Endothelial cell of umbilical vein (primary cell): ENCODE data around the gene MAP3K4. TPM values are rescaled to one million over a fixed set of nuclear protein-coding genes. Genes with fewer than 3 reads are reported as not detected.

Experiments used
- BruUV-seq: library from RNA; stranded (reverse); fragments of 400-500 nt; replicated peaks from 2 replicates; lab custom pipeline; 2021; lab: Mats Ljungman, UMichigan
- CTCF ChIA-PET: fragments of 300-600, 350-600 bp; sonication (Branson Sonifier 250); formaldehyde crosslinking; loops from one replicate; lab custom pipeline; 2021; ENCODE audit warnings: antibody characterized with exemption, inconsistent platforms; lab: Charles Lee
- POLR2A ChIA-PET: fragments of 300-600, 350-600 bp; sonication (Branson Sonifier 250); formaldehyde crosslinking; loops from one replicate; lab custom pipeline; 2021; ENCODE audit warnings: antibody characterized with exemption, inconsistent platforms; lab: Charles Lee
- DNase-seq: peaks from one replicate; pipeline ENCODE4 v3.0.0-alpha.2; 2011; ENCODE audit warnings: low read depth, low spot score
- FAIRE-seq: peaks from 2 replicates; lab custom pipeline; 2011; peaks lifted over from hg19 to GRCh38; lab: Jason Lieb, UNC
- H2AFZ ChIP-seq: 2 replicates; pipeline ENCODE4 v1.6.0; 2012; ENCODE audit warnings: low read depth, low read length, control low read depth, inconsistent platforms
- H3K27ac ChIP-seq: 2 replicates; pipeline ENCODE4 v1.5.1; 2011; ENCODE audit warnings: low read depth, mild to moderate bottlenecking, control low read depth, low read length, moderate library complexity; ENCODE audit not compliant: insufficient read depth
- H3K27me3 ChIP-seq, 2 experiments: 2 replicates each; pipeline versions ENCODE4 v1.6.0 to v1.6.1; 2011; ENCODE audit warnings: low read length in 2 of 2, mixed read lengths in 1 of 2; ENCODE audit not compliant: control insufficient read depth in 2 of 2, insufficient read depth in 2 of 2
- H3K36me3 ChIP-seq, 2 experiments: 2 replicates in 1 of 2; 3 replicates in 1 of 2; pipeline ENCODE4 v1.5.1; 2011; ENCODE audit warnings: low read length in 2 of 2, mild to moderate bottlenecking in 1 of 2, moderate library complexity in 1 of 2; ENCODE audit not compliant: control insufficient read depth in 2 of 2, insufficient read depth in 2 of 2; ENCODE audit errors: extremely low read depth in 1 of 2
- H3K4me1 ChIP-seq: 3 replicates; pipeline ENCODE4 v1.5.1; 2011; ENCODE audit warnings: mild to moderate bottlenecking, low read length; ENCODE audit not compliant: control insufficient read depth, insufficient read depth; ENCODE audit errors: extremely low read depth
- H3K4me2 ChIP-seq: 2 replicates; pipeline ENCODE4 v1.6.1; 2011; ENCODE audit warnings: low read length, control low read depth, mixed read lengths; ENCODE audit not compliant: insufficient read depth
- H3K4me3 ChIP-seq, 3 experiments: fragments of 200-600 bp in 1 of 3; sonication (generic), shearing (Covaris generic) in 1 of 3; replicated peaks in 1 of 3; 2 replicates each; pipeline ENCODE4 v1.5.1; 2011 to 2016; ENCODE audit warnings: control low read depth in 3 of 3, low read length in 3 of 3, mild to moderate bottlenecking in 2 of 3, inconsistent platforms in 1 of 3, low read depth in 1 of 3, moderate library complexity in 1 of 3; ENCODE audit not compliant: insufficient read depth in 1 of 3
- H3K79me2 ChIP-seq: 2 replicates; pipeline ENCODE4 v1.6.0; 2012; ENCODE audit warnings: low read length, inconsistent platforms; ENCODE audit not compliant: control insufficient read depth, insufficient read depth
- H3K9ac ChIP-seq: replicated peaks from 2 replicates; pipeline ENCODE3; 2011; ENCODE audit warnings: low read length, control low read depth; ENCODE audit not compliant: insufficient read depth; ENCODE audit errors: extremely low read depth
- H3K9me1 ChIP-seq: replicated peaks from 3 replicates; pipeline ENCODE4 v1.6.0; 2011; ENCODE audit warnings: mild to moderate bottlenecking, low read length; ENCODE audit not compliant: control insufficient read depth, insufficient read depth; ENCODE audit errors: extremely low read depth
- H3K9me3 ChIP-seq: replicated peaks from 2 replicates; pipeline ENCODE4 v1.5.1; 2012; ENCODE audit warnings: low read length, inconsistent platforms; ENCODE audit not compliant: control insufficient read depth, insufficient read depth
- H4K20me1 ChIP-seq: replicated peaks from 2 replicates; pipeline ENCODE3; 2011; ENCODE audit warnings: mild to moderate bottlenecking, low read length; ENCODE audit not compliant: control insufficient read depth, insufficient read depth; ENCODE audit errors: extremely low read depth
- CTCF ChIP-seq, 2 donors: IDR thresholded peaks; 1 replicate in 1 of 2; 2 replicates in 1 of 2; pipeline ENCODE4 v1.5.1; 2011; ENCODE audit warnings: low read length in 2 of 2, mild to moderate bottlenecking in 2 of 2, moderate library complexity in 2 of 2, control low read depth in 1 of 2, inconsistent platforms in 1 of 2, low read depth in 1 of 2; ENCODE audit not compliant: insufficient read depth in 1 of 2; ENCODE audit errors: extremely low read depth in 1 of 2
- EZH2 ChIP-seq: IDR thresholded peaks from 2 replicates; pipeline ENCODE4 v1.6.1; 2012; ENCODE audit warnings: borderline replicate concordance, low read depth, mild to moderate bottlenecking, moderate library complexity, low read length, inconsistent platforms; ENCODE audit not compliant: severe bottlenecking
- FOS ChIP-seq: IDR thresholded peaks from 2 replicates; pipeline ENCODE4 v1.6.1; 2011; ENCODE audit warnings: mild to moderate bottlenecking, low read length, moderate library complexity, borderline replicate concordance; ENCODE audit not compliant: insufficient read depth
- GATA2 ChIP-seq: IDR thresholded peaks from 2 replicates; pipeline ENCODE4 v1.7.0; 2011; ENCODE audit warnings: low read depth, mild to moderate bottlenecking, moderate library complexity, mixed read lengths, low read length; ENCODE audit not compliant: insufficient read length, insufficient read depth
- JUN ChIP-seq: IDR thresholded peaks from 2 replicates; pipeline ENCODE4 v1.6.1; 2011; ENCODE audit warnings: borderline replicate concordance, low read depth; ENCODE audit not compliant: insufficient read length, insufficient read depth
- MAX ChIP-seq: IDR thresholded peaks from 2 replicates; pipeline ENCODE4 v1.6.1; 2011; ENCODE audit not compliant: insufficient read depth, insufficient read length
- MYC ChIP-seq: IDR thresholded peaks from one replicate; pipeline ENCODE4 v1.6.1; 2011; ENCODE audit warnings: mild to moderate bottlenecking, low read depth, low read length
- POLR2A ChIP-seq: IDR thresholded peaks from 2 replicates; pipeline ENCODE4 v1.6.1; 2012; ENCODE audit warnings: low read depth, mild to moderate bottlenecking, control low read depth, low read length
- POLR2AphosphoS5 ChIP-seq: IDR thresholded peaks from 2 replicates; pipeline ENCODE4 v1.6.1; 2012; ENCODE audit warnings: low read depth, mild to moderate bottlenecking, control low read depth, low read length, moderate library complexity; ENCODE audit not compliant: insufficient read depth
- dilution Hi-C: fragments of 300-500 bp; cut with MboI; formaldehyde crosslinking; loops from one replicate; pipeline ENCODE4 v1.15.0; 2019; ENCODE audit warnings: low sequenced_read_pairs; ENCODE audit not compliant: extremely low pct_ligation_motif_present
- intact Hi-C: fragments of 100-400 bp; cut with micrococcal nuclease; formaldehyde crosslinking; loops from one replicate; pipeline ENCODE4 v1.10.0; 2022
- polyA plus RNA-seq, 4 experiments: library from polyadenylated mRNA; depleted of rRNA in 3 of 4; stranded (reverse) in 3 of 4; unstranded in 1 of 4; fragments of >200 nt; gene quantifications; 2 replicates each; pipeline versions ENCODE4 v1.2.1 to v1.2.3, GENCODE V29; 2011 to 2012; ENCODE audit warnings: missing spikeins in 1 of 4
- total RNA-seq: library from RNA; stranded (reverse); gene quantifications from 2 replicates; pipeline ENCODE4 v1.2.3, GENCODE V29; 2021

The MAP3K4 gene
- total and polyA plus RNA-seq, 2 donors (not counting 3 experiments of a cell fraction or from before 2014, with no cell fraction given): 10.8 to 42.3 TPM

- no peaks in the 10 kb centered on the region for H3K36me3 ChIP-seq
- H3K79me2 ChIP-seq: no peaks in the 10 kb centered on the region
- no peak overlapping the region for H3K9ac ChIP-seq
- no peak overlapping the region for H2AFZ ChIP-seq
- CTCF ChIA-PET: interaction anchor here (0.9 kb wide), 1 partner anchor 13 kb away, joined by 3 read pairs; no protein-coding TSS in a partner anchor
- H3K4me1 ChIP-seq: no peaks in the 10 kb centered on the region
- no peak overlapping the region for H3K27ac ChIP-seq
- H3K9me1 ChIP-seq: no peaks in the 10 kb centered on the region
- H3K4me3 ChIP-seq: no peak overlapping the region
- POLR2A ChIA-PET: no interaction called here
- DNase-seq (no peak), FAIRE-seq (no peak)
- intact Hi-C loops (no loop called here), dilution Hi-C loops (no loop called here)
- BruUV-seq: no TSS peak
- H3K9me3 ChIP-seq: no peaks in the 10 kb centered on the region
- TF ChIP-seq MYC (no peak), GATA2 (no peak), MAX (no peak), CTCF (IDR thresholded peaks at IDR 0.05; ENCODE audit: extremely low read depth in 1 of 2, insufficient read depth in 1 of 2, low read depth in 1 of 2, low read length in 2 of 2) (no peak), FOS (no peak), EZH2 (no peak), POLR2AphosphoS5 (no peak), JUN (no peak), POLR2A (no peak)
- H3K27me3 ChIP-seq: no peaks in the 10 kb centered on the region
- no peaks in the 10 kb centered on the region for H4K20me1 ChIP-seq
- no peak overlapping the region for H3K4me2 ChIP-seq
Observed at GRCh38 chr6:160943997-160944396, 47.6 kb upstream of the MAP3K4 start.
